D721Med (cell line): Measurements from ENCODE around the gene AP1M2.
"Not testable (repeated sequence)": the region's sequence is repeated elsewhere in the genome, so short reads cannot be mapped to it uniquely, and the experiment has no call there.

Experiments
- DNase-seq: peaks from one replicate; pipeline ENCODE4 v3.0.0; 2011; ENCODE audit warnings: low spot score; ENCODE audit not compliant: insufficient read length
- FAIRE-seq: peaks from 2 replicates; lab custom pipeline; 2011; peaks lifted over from hg19 to GRCh38; lab: Jason Lieb, UNC
- CTCF ChIP-seq: IDR thresholded peaks from 2 replicates; pipeline ENCODE4 v1.5.1; 2012; ENCODE audit warnings: mild to moderate bottlenecking, control low read depth; ENCODE audit not compliant: insufficient read depth; ENCODE audit errors: missing control alignments

The AP1M2 gene

GRCh38 chr19:10548746-10549276, 38.3 kb downstream of the AP1M2 start:
- no peak for TF ChIP-seq CTCF
- DNase-seq: no peak
- no peak for FAIRE-seq

GRCh38 chr19:10546817-10547216, 40.3 kb downstream of the AP1M2 start:
- FAIRE-seq: no peak
- no peak for TF ChIP-seq CTCF
- no peak for DNase-seq

DNA sequence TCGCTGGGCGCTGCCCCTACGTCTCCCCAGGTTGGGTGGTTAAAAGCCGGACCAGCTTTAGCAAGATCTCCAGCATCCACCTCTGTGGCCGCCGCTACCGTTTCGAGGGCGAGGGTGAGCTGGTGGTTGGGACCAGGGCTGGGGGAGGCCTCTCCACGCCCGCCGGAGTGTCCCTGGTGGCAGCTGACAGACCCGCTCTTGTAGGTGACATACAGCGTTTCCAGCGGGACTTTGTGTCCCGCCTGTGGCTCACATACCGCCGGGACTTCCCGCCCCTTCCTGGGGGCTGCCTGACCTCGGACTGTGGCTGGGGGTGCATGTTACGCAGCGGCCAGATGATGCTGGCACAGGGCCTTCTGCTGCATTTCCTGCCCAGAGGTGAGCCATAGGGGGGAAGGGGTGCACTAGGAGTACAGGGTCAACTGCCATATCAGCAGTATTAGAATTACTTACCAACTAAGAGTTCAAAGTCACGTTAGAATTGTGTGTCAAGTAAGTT, 42.3 kb downstream of the AP1M2 start:
- FAIRE-seq: no peak
- no peak for TF ChIP-seq CTCF
- DNase-seq: no peak

GRCh38 chr19:10544242-10544752, 42.8 kb downstream of the AP1M2 start:
- no peak for FAIRE-seq
- no peak for TF ChIP-seq CTCF
- no peak for DNase-seq

GRCh38 chr19:10543420-10544241, 43.5 kb downstream of the AP1M2 start, which contains the start of gene ATG4D:
Gene ATG4D (plus strand): TSS chr19:10543904. CDS start chr19:10544091, 187 bp downstream.
- peak; percentile 98 for DNase-seq
- no peak for TF ChIP-seq CTCF
- FAIRE-seq: no peak

GRCh38 chr19:10543059-10543419, 44.1 kb downstream of the AP1M2 start:
- FAIRE-seq (no peak), DNase-seq (no peak)
- TF ChIP-seq CTCF: no peak

DNA sequence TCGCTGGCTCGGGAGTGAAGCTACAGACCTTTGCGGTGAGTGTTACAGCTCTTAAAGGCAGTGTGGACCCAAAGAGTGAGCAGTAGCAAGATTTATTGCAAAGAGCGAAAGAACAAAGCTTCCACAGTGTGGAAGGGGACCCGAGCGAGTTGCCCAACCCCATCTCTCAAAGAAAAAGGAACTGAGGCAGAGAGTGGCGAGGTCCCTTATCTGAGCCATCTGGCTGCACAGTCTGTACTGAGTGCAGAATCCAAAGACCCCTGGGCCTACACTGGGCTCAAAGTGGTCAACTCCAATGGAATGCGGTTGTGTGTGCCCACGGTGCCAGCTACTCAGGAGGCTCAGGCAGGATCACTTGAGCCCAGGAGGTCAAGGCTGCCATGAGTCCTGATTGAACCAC, 48.1 kb downstream of the AP1M2 start:
- not testable (repeated sequence) for DNase-seq, FAIRE-seq
